HG03135 (cell line): ENCODE data around the gene DNAI7.

Experiments
- ATAC-seq: cut with Tn5 transposase; IDR thresholded peaks from one replicate; pipeline ENCODE4 v1.9.1; 2021; ENCODE audit warnings: mild to moderate bottlenecking, moderate library complexity; ENCODE audit not compliant: unreplicated experiment

Gene DNAI7

DNA sequence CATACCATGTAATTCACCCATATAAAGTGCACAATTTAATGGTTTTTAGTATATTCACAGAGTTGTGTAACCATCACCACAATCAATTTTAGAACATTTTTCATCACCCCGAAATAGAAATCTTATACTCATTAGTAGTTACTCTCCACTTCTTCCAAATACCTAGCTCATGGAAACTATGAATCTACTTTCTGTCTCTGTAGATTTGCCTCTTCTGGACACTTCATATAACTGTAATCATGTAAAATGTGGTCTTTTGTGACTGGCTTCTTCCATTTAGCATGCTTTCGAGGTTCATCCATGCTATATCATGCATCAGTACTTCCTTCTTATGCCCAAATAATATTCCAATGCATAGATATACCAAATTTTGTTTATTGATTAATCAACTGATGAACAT, 10.8 kb downstream of the DNAI7 start:
- ATAC-seq, result no peak

DNA sequence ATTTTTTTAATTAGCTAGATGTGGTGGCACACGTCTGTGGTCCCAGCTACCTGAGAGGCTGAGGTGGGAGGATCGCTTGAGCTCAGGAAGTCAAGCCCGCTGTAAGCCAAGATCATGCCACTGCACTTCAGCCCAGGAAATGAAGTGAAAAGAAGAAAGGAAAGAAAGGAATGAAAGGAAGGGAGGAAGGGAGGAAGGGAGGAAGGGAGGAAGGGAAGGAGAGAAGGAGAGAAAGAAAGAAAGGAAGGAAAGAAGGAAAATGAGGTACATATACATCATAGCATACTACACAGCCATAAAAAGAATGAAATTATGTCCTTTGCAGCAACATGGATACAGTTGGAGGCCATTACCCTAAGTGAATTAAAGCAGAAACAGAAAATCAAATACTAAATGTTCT, 12.2 kb downstream of the DNAI7 start:
- no peak for ATAC-seq

DNA sequence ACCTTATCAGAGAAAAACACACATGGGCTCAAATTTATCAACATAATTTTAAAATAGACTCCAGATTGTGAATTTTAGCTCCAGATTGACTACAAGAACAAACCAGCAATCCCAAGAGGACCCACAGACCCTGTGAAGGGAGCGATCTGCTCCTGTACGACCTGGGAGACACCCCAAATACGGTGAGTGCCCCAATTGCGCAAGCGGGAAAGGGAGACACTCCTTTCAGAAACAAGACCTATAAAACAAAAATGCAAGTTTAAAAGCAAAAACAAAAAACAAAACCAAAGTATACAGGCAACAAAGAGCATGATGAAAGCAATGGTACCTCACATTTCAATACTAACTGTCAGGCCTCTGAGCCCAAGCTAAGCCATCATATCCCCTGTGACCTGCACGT, 32.1 kb downstream of the DNAI7 start:
- no peak for ATAC-seq

DNA sequence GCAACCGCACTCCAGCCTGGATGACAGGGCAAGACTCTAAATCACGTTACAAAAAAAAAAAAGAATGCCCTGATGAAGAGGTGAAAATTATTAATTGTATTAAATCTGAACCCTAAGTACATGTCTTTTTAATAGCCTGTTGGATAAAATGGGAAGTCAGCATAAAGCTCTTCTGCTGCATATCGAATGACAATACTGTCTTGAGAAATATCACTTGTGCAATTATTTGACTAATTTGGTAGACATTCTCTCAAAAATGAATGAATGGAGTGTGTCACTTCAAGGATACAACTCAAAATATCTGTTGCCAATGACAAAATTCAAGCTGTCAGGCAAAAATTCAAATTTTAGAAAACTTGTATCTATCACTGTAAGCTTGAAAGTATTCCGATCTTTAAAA, 38.9 kb downstream of the DNAI7 start:
- ATAC-seq, result no peak

DNA sequence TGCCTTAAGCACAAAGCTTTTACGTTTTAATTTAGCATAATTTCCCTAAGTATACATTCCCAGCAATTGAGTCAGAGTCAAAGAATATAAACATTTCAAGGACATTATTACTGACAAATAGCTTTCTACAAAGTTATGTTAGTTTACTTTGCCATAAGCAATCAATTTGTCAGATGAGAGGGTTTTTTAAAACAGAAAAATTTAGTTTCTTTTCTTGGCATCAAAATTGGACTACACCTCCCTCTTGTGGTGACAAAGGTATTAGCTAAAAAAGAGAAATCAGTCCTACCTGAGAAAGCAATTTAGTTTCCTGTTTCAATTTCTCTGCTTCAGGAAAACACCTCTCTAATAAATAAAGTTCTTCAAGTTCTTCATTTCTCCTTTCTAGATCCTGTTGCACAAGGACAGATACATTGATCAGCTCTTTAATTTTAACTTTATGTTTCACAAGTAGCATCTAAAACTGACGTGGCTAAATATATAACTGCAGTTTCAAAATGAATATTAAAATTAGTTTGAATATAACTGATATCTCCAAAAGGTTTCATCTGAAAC, 39.9 kb downstream of the DNAI7 start:
- ATAC-seq, result peak; percentile 55

DNA sequence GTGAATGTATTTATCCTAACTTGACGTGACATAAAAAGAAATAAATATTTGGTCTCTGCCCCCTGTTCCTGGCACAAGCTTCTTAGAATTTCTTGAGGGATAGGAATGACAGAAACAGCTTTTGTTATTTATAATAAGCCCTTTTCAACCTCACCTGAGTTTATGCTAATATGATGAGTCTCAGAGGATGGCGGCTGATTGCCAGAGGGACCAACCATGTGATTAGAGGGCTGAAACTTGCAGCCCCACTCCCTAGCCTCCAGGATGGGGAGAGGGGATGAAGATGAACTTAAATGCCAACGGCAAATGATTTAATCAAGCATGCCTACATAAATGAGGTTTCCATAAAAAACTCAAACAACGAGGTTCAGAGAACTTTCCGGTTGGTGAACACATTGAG, 42.9 kb downstream of the DNAI7 start:
- no peak for ATAC-seq

DNA sequence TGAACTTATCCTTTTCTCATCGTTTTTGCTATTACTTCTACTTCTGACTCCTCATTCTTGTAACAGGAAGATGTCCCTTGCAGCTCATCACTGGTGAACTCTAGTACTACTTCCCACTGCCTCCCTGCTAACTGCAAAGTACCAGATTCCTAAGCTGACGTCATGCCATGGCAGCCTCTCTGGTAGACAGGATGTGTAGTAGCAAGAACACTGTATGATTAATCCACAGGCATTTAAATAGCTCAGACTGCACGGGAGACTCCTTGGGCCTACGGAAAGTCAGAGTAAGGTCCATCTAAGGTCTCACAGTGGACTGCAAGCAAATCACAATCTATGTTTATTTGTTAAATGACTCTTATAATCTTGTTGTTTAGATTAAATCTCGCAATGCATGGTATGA, 43.5 kb downstream of the DNAI7 start:
- ATAC-seq, result no peak

DNA sequence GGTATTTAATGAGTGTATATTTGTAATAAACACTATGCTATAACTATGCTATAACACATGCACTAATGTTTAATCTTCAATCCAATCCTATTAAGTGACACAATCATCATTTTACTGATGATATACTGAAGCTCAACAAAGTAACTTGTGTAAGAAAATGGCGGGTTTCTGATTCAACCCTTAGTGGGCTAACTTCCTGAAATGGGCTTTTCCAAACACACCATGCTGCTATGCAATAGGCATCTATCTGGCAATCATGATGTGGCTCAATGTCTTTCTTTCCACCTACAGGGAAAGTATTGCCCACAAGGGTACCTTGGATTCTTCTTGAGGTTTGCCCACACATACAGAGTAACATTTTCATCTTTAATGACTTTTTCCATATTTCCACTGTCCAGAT, 48.3 kb downstream of the DNAI7 start:
- no peak for ATAC-seq

DNA sequence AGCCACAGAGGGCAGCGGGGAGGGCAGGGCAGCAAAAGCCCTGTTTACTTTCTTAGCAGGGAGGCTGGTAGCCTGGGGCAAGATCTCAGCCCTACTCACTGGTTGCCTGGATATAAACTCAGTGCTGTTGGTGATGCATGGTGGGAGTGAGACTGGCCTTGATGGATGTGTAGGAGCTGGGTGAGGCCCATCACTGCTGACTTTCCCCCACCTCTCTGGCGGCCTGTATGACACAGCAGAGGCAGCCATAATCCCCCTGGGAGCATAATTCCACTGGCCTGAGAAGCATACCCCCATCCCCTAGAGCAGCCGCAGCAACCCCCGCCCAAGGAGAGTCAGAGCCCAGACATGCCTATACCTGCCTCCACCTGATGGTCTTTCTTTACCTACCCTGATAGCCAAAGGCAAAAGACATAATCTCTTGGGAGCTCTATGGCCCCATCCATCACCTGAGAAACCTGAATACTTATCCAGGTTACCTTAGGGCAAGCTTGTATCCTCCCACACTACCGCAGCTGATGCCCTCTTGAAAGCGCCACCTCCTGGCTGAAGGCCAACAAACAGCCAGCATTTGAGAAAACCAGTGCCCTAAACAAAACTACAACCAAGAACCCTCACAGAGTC, 59.3 kb downstream of the DNAI7 start:
- no peak for ATAC-seq

DNA sequence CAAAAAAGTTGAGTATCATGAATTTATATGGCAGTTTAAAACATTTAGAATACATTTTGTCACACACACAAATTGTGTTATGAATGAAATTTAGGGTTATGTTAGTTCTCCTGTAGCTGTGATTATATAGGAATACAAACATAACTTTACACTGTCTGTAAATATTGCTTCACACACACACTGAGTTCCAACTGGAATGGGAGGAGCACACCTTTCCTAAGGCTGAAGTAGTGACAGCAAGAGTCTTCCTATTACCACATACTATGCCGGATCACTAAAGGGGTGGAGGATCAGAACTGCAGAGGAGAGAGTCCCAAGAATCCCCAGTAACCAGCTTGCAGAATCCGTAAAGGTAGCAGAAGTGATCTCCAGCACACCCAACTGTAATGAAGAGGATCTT, 63.7 kb downstream of the DNAI7 start:
- no peak for ATAC-seq

DNA sequence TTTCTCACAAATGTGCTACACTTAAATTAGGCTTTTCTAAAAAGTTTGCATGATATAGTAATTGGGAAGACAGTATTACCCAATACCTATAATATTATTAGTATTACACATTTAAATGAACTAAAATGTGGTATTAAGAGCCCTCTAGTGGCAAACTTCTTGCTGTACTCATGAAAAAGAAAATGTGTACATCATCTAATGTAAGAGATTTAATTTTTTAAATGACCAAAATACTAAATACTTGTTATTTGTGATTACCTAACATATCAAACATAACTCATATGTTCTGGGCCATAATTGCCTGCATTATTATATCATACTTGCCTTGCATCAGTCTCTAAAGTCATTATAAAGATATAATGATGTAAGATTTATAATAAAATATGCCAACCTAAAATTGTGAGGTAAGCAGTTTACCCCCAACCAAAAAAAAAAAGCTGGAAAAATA, 64.2 kb downstream of the DNAI7 start:
- ATAC-seq, result no peak

DNA sequence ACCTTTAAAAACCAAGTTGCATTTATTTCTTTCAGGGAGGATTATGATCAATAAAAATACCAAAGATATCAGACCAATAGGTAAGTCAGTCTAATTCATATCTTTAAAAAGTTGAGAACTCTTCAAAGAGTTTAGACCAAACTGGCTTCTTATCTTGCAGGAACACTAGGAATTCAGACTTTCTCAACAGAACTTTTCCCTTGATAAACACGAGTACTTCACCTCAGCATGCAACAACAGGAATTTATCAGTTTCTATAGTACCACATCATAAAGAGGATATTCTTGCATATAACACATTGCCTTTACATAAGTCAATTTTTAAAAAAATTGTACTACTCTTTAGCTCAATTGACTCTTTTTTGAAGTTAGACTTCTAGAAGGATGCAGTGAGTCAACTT, 68.2 kb downstream of the DNAI7 start:
- no peak for ATAC-seq

DNA sequence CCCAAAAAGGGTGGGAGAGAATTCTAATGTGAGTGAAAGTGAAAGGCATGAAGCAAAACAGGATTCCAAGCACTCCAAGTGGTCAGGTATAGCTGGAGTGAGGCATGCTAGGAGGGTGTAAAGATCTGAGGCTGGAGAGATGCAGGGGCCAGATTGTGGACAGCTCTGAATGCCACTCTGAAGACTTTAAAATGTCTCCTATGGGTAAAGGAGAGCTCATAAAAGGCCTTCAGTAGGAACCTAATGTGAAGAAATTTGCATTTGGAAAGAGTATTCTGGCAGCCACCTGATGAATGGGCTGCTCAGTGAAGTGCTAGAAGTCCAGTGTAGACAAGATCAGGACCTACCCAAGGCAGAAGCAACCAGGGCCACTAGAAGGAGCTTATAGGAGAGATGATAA, 68.9 kb downstream of the DNAI7 start:
- no peak for ATAC-seq

DNA sequence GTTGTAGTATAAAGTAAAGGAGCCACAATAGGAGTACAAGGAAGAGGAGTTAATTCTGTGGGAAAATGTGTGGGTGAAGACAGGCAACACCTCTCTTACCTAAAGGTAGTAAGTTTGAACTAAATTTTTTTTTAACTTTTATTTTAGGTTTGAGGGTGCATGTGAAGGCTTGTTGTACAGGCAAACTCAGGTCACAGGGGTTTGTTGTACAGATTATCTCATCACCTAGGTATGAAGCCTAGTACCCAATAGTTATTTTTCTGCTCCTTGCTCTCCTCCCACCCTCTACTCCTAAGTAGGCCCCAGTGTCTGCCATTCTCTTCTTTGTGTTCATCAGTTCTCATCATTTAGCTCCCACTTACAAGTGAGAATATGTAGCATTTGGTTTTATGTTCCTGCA, 70.5 kb downstream of the DNAI7 start:
- no peak for ATAC-seq

DNA sequence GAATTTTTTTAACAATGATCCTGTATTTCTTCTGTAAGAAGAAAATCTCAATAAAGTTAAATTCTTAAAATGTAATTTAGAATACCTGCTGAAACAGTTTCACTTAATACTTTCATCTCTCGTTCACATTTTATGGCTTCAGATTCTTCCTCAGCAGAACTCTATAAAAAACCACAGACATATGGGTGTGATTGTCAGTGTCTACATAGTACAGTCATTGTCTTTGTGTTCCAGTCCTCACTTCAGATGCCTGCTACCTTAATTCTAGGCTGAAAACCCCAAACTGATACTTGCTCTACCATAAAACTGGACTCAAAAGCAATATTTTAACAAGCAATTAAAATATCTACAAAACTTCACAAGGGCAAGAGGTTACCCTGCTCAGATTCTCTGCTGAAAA, 71.8 kb downstream of the DNAI7 start:
- no peak for ATAC-seq

DNA sequence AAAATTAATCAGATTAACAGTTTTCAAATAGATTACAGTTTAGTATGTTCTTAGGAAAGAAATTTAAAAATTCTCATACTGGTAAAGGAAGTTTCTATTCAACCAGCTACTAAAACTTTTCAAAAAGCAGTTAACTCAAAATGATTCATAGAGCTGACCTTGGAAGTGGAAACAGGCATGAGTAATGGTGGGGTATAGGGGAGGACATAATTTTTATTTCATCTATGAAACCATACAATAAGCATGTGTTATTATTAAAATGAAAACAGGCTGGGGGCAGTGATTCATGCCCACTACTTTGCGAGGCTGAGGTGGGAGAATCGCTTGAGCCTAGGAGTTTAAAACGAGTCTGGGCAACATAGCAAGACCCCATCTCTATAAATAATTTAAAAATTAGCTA, 73.0 kb downstream of the DNAI7 start:
- ATAC-seq, result no peak

DNA sequence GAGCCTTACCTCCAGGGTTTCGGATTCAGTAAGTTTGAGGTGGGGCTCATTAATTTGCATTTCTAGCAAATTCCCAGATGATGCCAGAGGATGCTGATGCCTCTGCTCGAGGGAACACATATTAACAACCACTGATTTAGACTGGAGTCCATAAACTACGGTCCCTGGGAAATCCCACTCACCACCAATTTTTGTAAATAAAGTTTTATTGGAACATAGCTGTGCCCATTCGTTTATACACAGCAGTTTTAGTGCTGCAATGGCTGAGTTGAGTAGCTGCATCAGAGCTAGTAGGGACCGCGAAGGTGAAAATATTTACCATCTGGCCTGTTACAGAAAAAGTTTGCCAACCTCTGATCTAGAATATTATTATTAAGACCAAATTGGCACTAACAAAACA, 73.8 kb downstream of the DNAI7 start:
- no peak for ATAC-seq

DNA sequence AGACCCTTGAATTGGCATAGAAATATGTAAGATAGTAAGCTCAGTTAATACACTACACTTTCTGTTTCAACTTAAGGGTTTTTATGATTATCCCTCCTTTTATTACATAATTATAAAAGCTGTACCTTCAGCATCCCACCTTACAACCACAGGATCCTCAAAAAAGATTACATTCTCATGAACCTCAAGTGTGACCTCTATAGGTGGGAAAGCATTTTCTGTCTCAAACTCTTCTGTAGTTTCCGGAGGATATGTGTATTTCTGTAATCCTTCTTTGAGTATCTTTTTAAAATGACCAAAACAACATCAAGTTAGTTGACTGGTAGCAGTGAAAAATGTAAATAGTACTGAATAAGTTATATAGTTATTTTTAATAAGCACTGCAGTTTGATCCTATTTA, 75.9 kb downstream of the DNAI7 start:
- no peak for ATAC-seq

DNA sequence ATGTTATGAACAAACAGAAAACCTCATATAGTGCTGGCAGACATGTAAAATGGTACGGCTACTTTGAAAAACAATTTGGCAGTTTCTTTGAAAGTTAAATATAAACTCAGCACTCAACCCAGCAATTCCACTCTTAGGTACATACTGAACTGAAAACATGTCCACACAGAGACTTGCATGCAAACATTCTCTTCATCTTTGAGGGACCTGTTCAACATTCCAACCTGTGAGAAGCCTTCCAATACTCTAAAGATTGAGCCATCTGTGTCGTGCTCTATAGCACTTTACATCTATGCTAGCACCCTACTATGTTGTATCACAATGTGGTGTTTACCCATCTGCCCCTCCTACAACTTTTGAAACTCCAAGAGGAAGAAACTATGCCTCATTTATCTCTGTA, 79.3 kb downstream of the DNAI7 start:
- ATAC-seq, result no peak

DNA sequence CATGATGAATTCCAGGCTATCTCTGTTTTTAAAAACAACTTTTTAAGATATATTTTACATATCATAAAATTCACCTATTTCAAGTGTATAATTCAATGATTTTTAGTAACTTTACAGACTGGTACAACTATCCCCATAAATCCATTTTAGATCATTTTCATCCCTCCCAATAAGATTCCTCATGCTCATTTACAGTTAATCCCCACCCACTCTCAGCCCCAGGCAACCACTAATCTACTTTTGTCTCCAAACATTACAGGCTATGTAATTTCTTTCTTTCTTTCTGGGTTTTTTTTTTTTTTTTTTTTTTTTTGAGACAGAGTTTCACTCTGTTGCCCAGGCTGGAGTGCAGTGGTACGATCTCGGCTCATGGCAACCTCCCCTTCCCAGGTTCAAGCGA, 81.3 kb downstream of the DNAI7 start:
- no peak for ATAC-seq

DNA sequence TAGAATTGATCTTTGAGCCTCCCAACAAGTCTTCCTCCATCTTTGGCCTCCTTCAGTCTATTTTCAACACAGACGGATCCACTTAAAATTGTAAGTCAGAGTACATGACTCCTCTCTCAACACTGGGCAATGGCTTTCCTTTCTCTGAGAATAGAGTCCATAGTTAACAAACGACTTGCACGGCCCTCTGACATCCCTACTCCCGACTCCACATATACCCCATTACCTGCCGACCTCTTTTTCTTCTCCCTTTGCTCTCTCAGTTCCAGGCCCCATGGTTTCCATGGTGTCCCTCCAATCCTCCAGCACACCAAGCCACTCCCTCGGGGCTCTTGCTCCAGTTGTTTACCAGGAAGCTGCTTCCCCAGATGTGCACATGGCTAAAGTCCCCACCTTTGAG, 84.7 kb downstream of the DNAI7 start:
- ATAC-seq, result no peak

DNA sequence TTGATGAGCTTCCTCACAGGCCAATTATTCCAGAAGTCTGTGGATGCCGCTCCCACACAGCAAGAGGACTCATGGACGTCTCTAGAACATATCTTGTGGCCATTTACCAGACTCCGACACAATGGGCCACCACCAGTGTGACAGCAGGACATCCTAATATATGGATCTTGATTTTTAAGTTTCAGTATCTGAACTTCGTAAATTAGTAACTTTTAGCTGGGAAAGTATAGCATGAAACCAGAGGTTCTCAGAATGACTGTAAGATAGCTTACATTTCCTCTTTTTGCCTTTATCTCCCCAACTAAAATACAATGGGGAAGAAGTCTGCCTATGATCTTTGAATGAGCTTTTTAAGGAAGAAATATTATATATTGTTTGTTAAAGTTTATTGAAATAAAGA, 87.0 kb downstream of the DNAI7 start:
- ATAC-seq, result peak; percentile 94

DNA sequence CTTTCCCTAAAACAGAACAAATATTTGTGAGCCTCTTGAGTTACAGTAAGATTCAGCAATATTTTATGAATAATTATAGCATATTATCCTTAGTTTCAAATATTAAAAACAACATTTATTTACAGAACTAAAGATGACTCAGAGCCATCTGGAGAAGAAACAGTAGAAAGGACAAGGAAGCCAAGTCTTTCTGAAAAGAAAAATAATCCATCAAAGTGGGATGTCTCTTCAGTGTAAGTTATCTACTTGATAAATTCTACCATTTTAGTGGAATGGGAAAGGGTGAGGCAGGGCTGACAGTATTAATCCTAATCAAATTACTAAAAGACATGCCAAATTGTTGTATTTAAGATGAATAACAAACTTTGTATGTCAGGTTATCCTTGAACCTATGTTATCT, 88.1 kb downstream of the DNAI7 start:
- no peak for ATAC-seq
